H1 (cell line): ENCODE data around the gene PCNA. TPM values are rescaled to one million over a fixed set of nuclear protein-coding genes. Genes with fewer than 3 reads are reported as not detected.

Experiments
- CTCF ChIA-PET: fragments of 300-600 bp; sonication (Branson Sonifier 250); formaldehyde crosslinking; loops from one replicate; lab custom pipeline; 2021; ENCODE audit not compliant: partially characterized antibody; lab: Charles Lee
- POLR2A ChIA-PET: fragments of 300-600 bp; sonication (Branson Sonifier 250); formaldehyde crosslinking; loops from one replicate; lab custom pipeline; 2021; ENCODE audit warnings: inconsistent platforms; ENCODE audit not compliant: partially characterized antibody; lab: Charles Lee
- DNase-seq, 2 experiments: peaks; one replicate each; pipeline versions ENCODE4 v3.0.0 to v3.0.0-alpha.2; 2010 to 2022; ENCODE audit warnings: low spot score in 2 of 2, low read depth in 1 of 2, mixed read lengths in 1 of 2
- FAIRE-seq: peaks from 2 replicates; lab custom pipeline; 2011; peaks lifted over from hg19 to GRCh38; lab: Jason Lieb, UNC
- H2AFZ ChIP-seq: 2 replicates; pipeline ENCODE4 v1.8.1; 2012; ENCODE audit warnings: low read length, inconsistent platforms
- H2AK5ac ChIP-seq: 2 replicates; pipeline ENCODE4 v1.6.1; 2013; ENCODE audit warnings: low read depth, low read length
- H2BK120ac ChIP-seq: replicated peaks from 2 replicates; pipeline ENCODE3; 2013; ENCODE audit warnings: low read depth, low read length, inconsistent platforms
- H2BK12ac ChIP-seq: 2 replicates; pipeline ENCODE4 v1.6.1; 2013; ENCODE audit warnings: low read depth, low read length
- H2BK15ac ChIP-seq: 2 replicates; pipeline ENCODE4 v1.6.1; 2013; ENCODE audit warnings: low read length
- H2BK20ac ChIP-seq: 2 replicates; pipeline ENCODE4 v1.6.1; 2013; ENCODE audit warnings: low read length
- H2BK5ac ChIP-seq: 2 replicates; pipeline ENCODE4 v1.6.1; 2013; ENCODE audit warnings: low read depth, low read length
- H3K14ac ChIP-seq: 2 replicates; pipeline ENCODE4 v1.6.1; 2013; ENCODE audit warnings: inconsistent platforms; ENCODE audit not compliant: insufficient read length
- H3K18ac ChIP-seq: 2 replicates; pipeline ENCODE4 v1.6.1; 2013; ENCODE audit warnings: low read length; ENCODE audit errors: extremely low read depth
- H3K23ac ChIP-seq: 2 replicates; pipeline ENCODE4 v1.6.1; 2013; ENCODE audit warnings: inconsistent platforms; ENCODE audit not compliant: insufficient read length
- H3K23me2 ChIP-seq: 2 replicates; pipeline ENCODE4 v1.6.1; 2013; ENCODE audit warnings: low read depth, low read length
- H3K27ac ChIP-seq: 2 replicates; pipeline ENCODE4 v1.6.1; 2011; ENCODE audit warnings: low read depth, low read length, inconsistent platforms
- H3K27me3 ChIP-seq, 4 experiments: replicated peaks in 1 of 4; 1 replicate in 1 of 4; 2 replicates in 3 of 4; pipeline versions ENCODE4 v1.6.1 to v1.8.1; 2011 to 2013; ENCODE audit warnings: low read length in 3 of 4, mild to moderate bottlenecking in 3 of 4, inconsistent platforms in 2 of 4, mixed read lengths in 2 of 4, moderate library complexity in 1 of 4; ENCODE audit not compliant: control insufficient read depth in 3 of 4, insufficient read depth in 3 of 4; ENCODE audit errors: extremely low read depth in 1 of 4
- H3K36me3 ChIP-seq, 4 experiments: 2 replicates each; pipeline versions ENCODE4 v1.6.1 to v1.8.1; 2011 to 2013; ENCODE audit warnings: mild to moderate bottlenecking in 4 of 4, low read length in 3 of 4, moderate library complexity in 2 of 4, control low read depth in 1 of 4, inconsistent platforms in 1 of 4; ENCODE audit not compliant: insufficient read depth in 4 of 4, control insufficient read depth in 2 of 4
- H3K4ac ChIP-seq: replicated peaks from 2 replicates; pipeline ENCODE3; 2013; ENCODE audit warnings: low read length, low read depth, mixed read lengths, inconsistent platforms; ENCODE audit not compliant: insufficient read length
- H3K4me1 ChIP-seq, 4 experiments: replicated peaks in 1 of 4; 1 replicate in 1 of 4; 2 replicates in 3 of 4; pipeline versions ENCODE4 v1.6.1 to v1.8.1; 2011 to 2013; ENCODE audit warnings: low read length in 3 of 4, inconsistent platforms in 2 of 4, mixed read lengths in 1 of 4; ENCODE audit not compliant: insufficient read depth in 4 of 4, control insufficient read depth in 3 of 4
- H3K4me2 ChIP-seq, 2 experiments: 2 replicates each; pipeline versions ENCODE4 v1.6.1 to v1.8.1; 2011 to 2013; ENCODE audit warnings: low read depth in 2 of 2, low read length in 2 of 2, control low read depth in 1 of 2, inconsistent platforms in 1 of 2, mild to moderate bottlenecking in 1 of 2; ENCODE audit not compliant: insufficient read depth in 1 of 2
- H3K4me3 ChIP-seq, 4 experiments: fragments of 200-600, 300-600 bp in 1 of 4; sonication (generic), shearing (Covaris generic), sonication (Bioruptor Twin) in 1 of 4; 2 replicates each; pipeline versions ENCODE4 v1.5.1 to v1.8.1; 2011 to 2016; ENCODE audit warnings: low read length in 4 of 4, low read depth in 3 of 4, control low read depth in 2 of 4, inconsistent platforms in 2 of 4, mild to moderate bottlenecking in 2 of 4, mixed read lengths in 1 of 4, moderate library complexity in 1 of 4; ENCODE audit not compliant: insufficient read depth in 2 of 4; ENCODE audit errors: extremely low read depth in 1 of 4
- H3K56ac ChIP-seq: replicated peaks from 2 replicates; pipeline ENCODE3; 2013; ENCODE audit warnings: low read depth, mild to moderate bottlenecking, mixed read lengths, low read length, inconsistent platforms; ENCODE audit not compliant: insufficient read length
- H3K79me1 ChIP-seq: 2 replicates; pipeline ENCODE4 v1.6.1; 2013; ENCODE audit warnings: low read depth, low read length, control low read depth
- H3K79me2 ChIP-seq, 2 experiments: 2 replicates each; pipeline versions ENCODE4 v1.6.1 to v1.8.1; 2012 to 2013; ENCODE audit warnings: low read length in 2 of 2, mild to moderate bottlenecking in 2 of 2, inconsistent platforms in 1 of 2; ENCODE audit not compliant: insufficient read depth in 2 of 2, control insufficient read depth in 1 of 2
- H3K9ac ChIP-seq, 4 experiments: replicated peaks in 1 of 4; 1 replicate in 1 of 4; 2 replicates in 3 of 4; pipeline versions ENCODE4 v1.6.1 to v1.8.1; 2011 to 2013; ENCODE audit warnings: low read depth in 3 of 4, low read length in 3 of 4, control low read depth in 2 of 4, mild to moderate bottlenecking in 2 of 4, moderate library complexity in 2 of 4, inconsistent platforms in 1 of 4; ENCODE audit errors: extremely low read depth in 1 of 4
- H3K9me3 ChIP-seq, 2 experiments: 2 replicates each; pipeline versions ENCODE4 v1.6.1 to v1.8.1; 2012 to 2013; ENCODE audit warnings: mild to moderate bottlenecking in 2 of 2, moderate library complexity in 2 of 2, control low read depth in 1 of 2, inconsistent platforms in 1 of 2, low read depth in 1 of 2, low read length in 1 of 2, mixed read lengths in 1 of 2; ENCODE audit not compliant: insufficient read depth in 2 of 2
- H4K20me1 ChIP-seq, 2 experiments: replicated peaks in 1 of 2; 2 replicates each; pipeline versions ENCODE3 to v1.8.1; 2011 to 2013; ENCODE audit warnings: inconsistent platforms in 2 of 2, low read length in 2 of 2, mild to moderate bottlenecking in 1 of 2; ENCODE audit not compliant: insufficient read depth in 2 of 2, control insufficient read depth in 1 of 2
- H4K5ac ChIP-seq: 2 replicates; pipeline ENCODE4 v1.6.1; 2013; ENCODE audit warnings: low read length, low read depth, mixed read lengths, inconsistent platforms; ENCODE audit not compliant: insufficient read length
- H4K8ac ChIP-seq: 2 replicates; pipeline ENCODE4 v1.8.0; 2013; ENCODE audit warnings: mild to moderate bottlenecking, moderate library complexity, low read length, inconsistent platforms; ENCODE audit not compliant: insufficient read depth; ENCODE audit errors: extremely low read depth
- H4K91ac ChIP-seq: replicated peaks from 2 replicates; pipeline ENCODE3; 2013; ENCODE audit warnings: low read length, mixed read lengths, inconsistent platforms; ENCODE audit not compliant: insufficient read length
- ATF2 ChIP-seq: IDR thresholded peaks from 2 replicates; pipeline ENCODE4 v1.6.1; 2012; ENCODE audit warnings: low read length, inconsistent platforms
- ATF3 ChIP-seq: IDR thresholded peaks from 2 replicates; pipeline ENCODE4 v1.6.1; 2011; ENCODE audit warnings: low read depth, mild to moderate bottlenecking, low read length; ENCODE audit not compliant: insufficient read depth
- HDAC6 ChIP-seq: IDR thresholded peaks from one replicate; pipeline ENCODE4 v1.7.1; 2012; ENCODE audit warnings: low read depth, mild to moderate bottlenecking, inconsistent platforms, low read length, moderate library complexity
- JUN ChIP-seq: IDR thresholded peaks from 2 replicates; pipeline ENCODE4 v1.6.1; 2011; ENCODE audit warnings: low read depth, mild to moderate bottlenecking, improper control_type of control experiment, low read length
- NRF1 ChIP-seq: IDR thresholded peaks from 2 replicates; pipeline ENCODE4 v1.6.1; 2011; ENCODE audit warnings: mild to moderate bottlenecking, low read depth, low read length, improper control_type of control experiment
- SIRT6 ChIP-seq: IDR thresholded peaks from one replicate; pipeline ENCODE4 v1.7.1; 2012; ENCODE audit warnings: low read length, inconsistent platforms
- SRF ChIP-seq: IDR thresholded peaks from 2 replicates; pipeline ENCODE4 v1.6.1; 2011; ENCODE audit warnings: mild to moderate bottlenecking, low read depth, low read length, moderate library complexity
- TAF1 ChIP-seq: IDR thresholded peaks from 2 replicates; pipeline ENCODE4 v1.6.1; 2011; ENCODE audit warnings: mild to moderate bottlenecking, low read depth, low read length
- TBP ChIP-seq: IDR thresholded peaks from 2 replicates; pipeline ENCODE4 v1.6.1; 2011; ENCODE audit warnings: low read depth, low read length, improper control_type of control experiment
- TEAD4 ChIP-seq: IDR thresholded peaks from 2 replicates; pipeline ENCODE4 v1.6.1; 2012; ENCODE audit warnings: low read depth, low read length, inconsistent platforms, mixed read lengths
- ZNF274 ChIP-seq: IDR thresholded peaks from 2 replicates; pipeline ENCODE4 v1.7.0; 2012; ENCODE audit warnings: low read length, borderline replicate concordance; ENCODE audit errors: extremely low read depth
- WGBS, 2 experiments: shearing (Covaris generic) in 1 of 2; methylation state at CpG; one replicate each; pipeline versions ENCODE4 v1.1.6 to v1.1.7; 2013 to 2015; ENCODE audit warnings: low lambda C conversion rate in 2 of 2, mixed read lengths in 2 of 2, inconsistent platforms in 1 of 2, low coverage in 1 of 2, missing lambda C conversion rate in 1 of 2; ENCODE audit not compliant: insufficient replicate concordance in 2 of 2, insufficient coverage in 1 of 2, insufficient read length in 1 of 2; ENCODE audit errors: extremely low coverage in 1 of 2, missing lambda C conversion rate in 1 of 2; 5-methylcytosine and 5-hydroxymethylcytosine counted together
- polyA plus RNA-seq, 7 experiments: library from polyadenylated mRNA; depleted of rRNA in 3 of 7; stranded (reverse) in 5 of 7; unstranded in 2 of 7; fragments of >200 nt in 5 of 7; fragments of 200-250 nt in 2 of 7; gene quantifications; 1 replicate in 5 of 7; 2 replicates in 1 of 7; 4 replicates in 1 of 7; pipeline versions ENCODE4 v1.2.1 to v1.2.3, GENCODE V29; 2011 to 2013; ENCODE audit warnings: missing spikeins in 2 of 7, mixed read lengths in 2 of 7
- total RNA-seq: library from RNA; stranded (reverse); fragmentation: NEBNext Ultra II Directional; extraction: Animal tissue kit (Norgen Biotek cat#: 25700); gene quantifications from 2 replicates; pipeline ENCODE4 v1.2.1, GENCODE V29; 2021

Gene PCNA
- total and polyA plus RNA-seq, 2 of the 8 experiments (the other 6 are each of a cell fraction or from before 2014, with no cell fraction given): 290 to 737 TPM

- Histone ChIP-seq H3K27me3 (no peaks in the 10 kb centered on the region), H2BK5ac (no peak overlapping the region), H3K14ac (no peak overlapping the region), H4K5ac (no peak overlapping the region), H2BK12ac (no peak overlapping the region), H2BK15ac (no peak overlapping the region), H3K23ac (no peak overlapping the region), H2AFZ (no peak overlapping the region), H3K36me3 (peaks cover 4 to 48% (median 34%) of the 10 kb centered on the region in 4 experiments), H3K23me2 (no peaks in the 10 kb centered on the region), H3K9ac (no peak overlapping the region), H2BK120ac (no peak overlapping the region), H3K18ac (no peak overlapping the region), H2BK20ac (no peak overlapping the region), H4K20me1 (peaks cover 0 to 4% of the 10 kb centered on the region in 2 experiments), H3K9me3 (no peaks in the 10 kb centered on the region), H3K56ac (no peak overlapping the region), H4K8ac (no peak overlapping the region), H3K4me2 (no peak overlapping the region), H3K27ac (no peak overlapping the region), H3K4ac (no peak overlapping the region), H3K4me3 (no peak overlapping the region), H3K79me1 (no peaks in the 10 kb centered on the region; the same call in 1 of the 2 replicates), H2AK5ac (no peak overlapping the region), H3K4me1 (no peaks in the 10 kb centered on the region), H3K79me2 (no peaks in the 10 kb centered on the region), H4K91ac (no peak overlapping the region)
- POLR2A ChIA-PET: interaction anchor here (0.8 to 2.0 kb wide), 3 partner anchors 10 to 55 kb away, joined by 3 to 5 read pairs (median 4); no protein-coding TSS in a partner anchor
- FAIRE-seq (no peak), DNase-seq (no peak)
- 91% methylated on average over 2 of the region's 2 CpGs; no CpG with 5 or more reads in 1 of the 2 experiments for WGBS, 2 experiments
- CTCF ChIA-PET: no interaction called here
- TF ChIP-seq SRF (no peak), TBP (no peak), TEAD4 (no peak), JUN (no peak), ATF3 (no peak), NRF1 (no peak), TAF1 (no peak), HDAC6 (no peak), SIRT6 (no peak), ZNF274 (no peak), ATF2 (no peak)
These were observed 15.3 kb downstream of the PCNA start for GRCh38 chr20:5104479-5104878.
